K562 (cell line): ENCODE data around the gene ELAVL3. TPM values are rescaled to one million over a fixed set of nuclear protein-coding genes. Genes with fewer than 3 reads are reported as not detected.
A peak's percentile ranks its signal among the peaks of the same experiment; 100 is the strongest.

Source experiments
- ATAC-seq: fragments of 200-7000 bp; cut with Tn5 transposase; 3 replicates; pipeline ENCODE4 v1.9.1; 2020; ENCODE audit warnings: moderate library complexity
- BruUV-seq: library from RNA; stranded (reverse); fragments of 400-500 nt; replicated peaks from 2 replicates; lab custom pipeline; 2021; lab: Mats Ljungman, UMichigan
- CTCF ChIA-PET: fragments of 300-600 bp; formaldehyde crosslinking; extraction: SDS; loops from one replicate; lab custom pipeline; 2021; ENCODE audit warnings: low intra/inter-chr PET ratio; lab: Yijun Ruan, JAX
- POLR2A ChIA-PET: fragments of 300-600, 350-650 bp; sonication (Branson Sonifier 250); formaldehyde crosslinking; extraction: SDS; loops from one replicate; lab custom pipeline; 2021; ENCODE audit warnings: antibody characterized with exemption, inconsistent platforms; lab: Yijun Ruan, JAX
- DNase-seq, 4 experiments: peaks; one replicate each; pipeline versions ENCODE4 v3.0.0 to v3.0.0-alpha.2; 2011 to 2018; ENCODE audit warnings: low spot score in 3 of 4, mixed read lengths in 3 of 4; ENCODE audit errors: extremely low read depth in 1 of 4
- FAIRE-seq: peaks from 2 replicates; lab custom pipeline; 2011; peaks lifted over from hg19 to GRCh38; lab: Jason Lieb, UNC
- H2AFZ ChIP-seq: 2 replicates; pipeline ENCODE4 v1.6.0; 2011; ENCODE audit warnings: low read depth, low read length, control low read depth, inconsistent platforms
- H3K27ac ChIP-seq: fragments of 200-600 bp; 3 replicates; pipeline ENCODE4 v1.8.0; 2011; ENCODE audit warnings: low read depth, mild to moderate bottlenecking, control low read depth, inconsistent platforms, low read length, moderate library complexity, mixed read lengths; ENCODE audit errors: extremely low read depth
- H3K27me3 ChIP-seq, 2 experiments: fragments of 300-600 bp in 1 of 2; 2 replicates in 1 of 2; 3 replicates in 1 of 2; pipeline versions ENCODE4 v1.6.0 to v1.8.0; 2011; ENCODE audit warnings: inconsistent platforms in 2 of 2, low read length in 2 of 2, mild to moderate bottlenecking in 1 of 2, mixed read lengths in 1 of 2, moderate library complexity in 1 of 2; ENCODE audit not compliant: control insufficient read depth in 2 of 2, insufficient read depth in 2 of 2
- H3K36me3 ChIP-seq: fragments of 300-600 bp; 3 replicates; pipeline ENCODE4 v1.8.0; 2011; ENCODE audit warnings: mild to moderate bottlenecking, low read length, inconsistent platforms; ENCODE audit not compliant: control insufficient read depth, insufficient read depth
- H3K4me1 ChIP-seq, 2 experiments: fragments of 200-600 bp in 1 of 2; replicated peaks in 1 of 2; 2 replicates in 1 of 2; 3 replicates in 1 of 2; pipeline versions ENCODE4 v1.5.1 to v1.8.0; 2011; ENCODE audit warnings: inconsistent platforms in 2 of 2, low read length in 2 of 2, mild to moderate bottlenecking in 1 of 2, mixed read lengths in 1 of 2, moderate library complexity in 1 of 2; ENCODE audit not compliant: control insufficient read depth in 2 of 2, insufficient read depth in 2 of 2
- H3K4me2 ChIP-seq: 2 replicates; pipeline ENCODE4 v1.6.1; 2011; ENCODE audit warnings: low read length, control low read depth, inconsistent platforms, mixed read lengths; ENCODE audit not compliant: insufficient read depth
- H3K4me3 ChIP-seq: fragments of 200-600 bp; sonication (generic), shearing (Covaris generic); 2 replicates; pipeline ENCODE4 v1.5.1; 2016; ENCODE audit warnings: control low read depth, inconsistent platforms
- H3K79me2 ChIP-seq: fragments of 200-600 bp; 3 replicates; pipeline ENCODE4 v1.8.0; 2011; ENCODE audit warnings: low read length, inconsistent platforms; ENCODE audit not compliant: control insufficient read depth, insufficient read depth
- H3K9ac ChIP-seq, 2 experiments: 2 replicates each; pipeline versions ENCODE4 v1.6.0 to v1.6.1; 2011; ENCODE audit warnings: low read depth in 2 of 2, low read length in 2 of 2, control low read depth in 1 of 2, inconsistent platforms in 1 of 2, mild to moderate bottlenecking in 1 of 2, mixed read lengths in 1 of 2; ENCODE audit not compliant: insufficient read depth in 1 of 2
- H3K9me1 ChIP-seq: one replicate; pipeline ENCODE4 v1.6.0; 2011; ENCODE audit warnings: inconsistent platforms, mild to moderate bottlenecking, low read length, moderate library complexity; ENCODE audit not compliant: control insufficient read depth, insufficient read depth
- H3K9me3 ChIP-seq: replicated peaks from 2 replicates; pipeline ENCODE4 v1.5.1; 2011; ENCODE audit warnings: low read depth, low read length, inconsistent platforms; ENCODE audit not compliant: control insufficient read depth, insufficient read depth
- H4K20me1 ChIP-seq: replicated peaks from 2 replicates; pipeline ENCODE4 v1.6.1; 2011; ENCODE audit warnings: low read length, inconsistent platforms, mixed read lengths; ENCODE audit not compliant: control insufficient read depth, insufficient read depth
- FOXA3 ChIP-seq, 2 experiments: fragments of 450-650 bp in 1 of 2; sonication (generic) in 1 of 2; formaldehyde crosslinking; IDR thresholded peaks in 1 of 2; conservative IDR thresholded peaks in 1 of 2; 2 replicates each; pipeline versions ENCODE4 v1.4.0 to v1.8.0; 2020 to 2022; ENCODE audit warnings: mild to moderate bottlenecking in 2 of 2, missing genetic modification reagents in 1 of 2
- FOXP1 ChIP-seq: sonication (generic); formaldehyde crosslinking; IDR thresholded peaks from 2 replicates; pipeline ENCODE4 v1.8.0; 2022; ENCODE audit warnings: mild to moderate bottlenecking, missing genetic modification reagents
- GTF2A2 ChIP-seq: IDR thresholded peaks from 2 replicates; pipeline ENCODE4 v1.6.1; 2016; ENCODE audit warnings: mild to moderate bottlenecking, missing genetic modification characterization, missing compliant biosample characterization
- HNRNPK ChIP-seq: fragments of 200-400 bp; formaldehyde crosslinking; IDR thresholded peaks from one replicate; pipeline ENCODE4 v1.6.1; 2018; ENCODE audit warnings: mild to moderate bottlenecking, low read depth, low read length; ENCODE audit not compliant: poor library complexity, severe bottlenecking
- NR2C1 ChIP-seq, 2 experiments: fragments of 450-650 bp; IDR thresholded peaks; 2 replicates each; pipeline ENCODE4 v1.6.1; 2017; ENCODE audit warnings: mild to moderate bottlenecking in 2 of 2, antibody characterized with exemption in 1 of 2, inconsistent platforms in 1 of 2, missing compliant biosample characterization in 1 of 2, missing genetic modification characterization in 1 of 2
- ZNF584 ChIP-seq: fragments of 200-800 bp; sonication (Bioruptor generic); IDR thresholded peaks from 2 replicates; pipeline ENCODE4 v1.6.1; 2016; ENCODE audit warnings: low read depth, mild to moderate bottlenecking, missing genetic modification characterization, missing compliant biosample characterization
- WGBS: fragments of 100-300 bp; shearing (Covaris generic); methylation state at CpG from one replicate; pipeline ENCODE4 v1.1.6; 2016; ENCODE audit warnings: low coverage, mixed read lengths; ENCODE audit not compliant: insufficient coverage; ENCODE audit errors: missing lambda C conversion rate; 5-methylcytosine and 5-hydroxymethylcytosine counted together
- in situ Hi-C: fragments of 300-500 bp; cut with MboI; formaldehyde crosslinking; loops from 4 replicates; pipeline ENCODE4 v1.15.0; 2018; ENCODE audit warnings: inconsistent platforms, mixed read lengths
- intact Hi-C: fragments of 100-400 bp; cut with micrococcal nuclease; formaldehyde crosslinking; loops from 2 replicates; pipeline ENCODE4 v1.14.2; 2022
- polyA plus RNA-seq, 8 experiments: library from polyadenylated mRNA; depleted of rRNA in 4 of 8; stranded (reverse) in 5 of 8; unstranded in 3 of 8; fragments of >200 nt; fragmentation: Nextera tagmentation in 2 of 8; fragmentation: Illumina TruSeq in 1 of 8; extraction: Ambion mirVana in 2 of 8; extraction: Trizol in 1 of 8; gene quantifications; 2 replicates each; pipeline versions ENCODE4 v1.2.1 to v1.2.3, GENCODE V29; 2011 to 2014; ENCODE audit warnings: inconsistent platforms in 1 of 8, missing spikeins in 1 of 8
- total RNA-seq, 7 experiments: library from RNA; depleted of rRNA in 6 of 7; stranded (reverse); fragments of >200 nt in 6 of 7; fragmentation: Illumina TruSeq in 2 of 7; extraction: Trizol in 2 of 7; gene quantifications; 2 replicates each; pipeline versions ENCODE4 v1.2.1 to v1.2.3, GENCODE V29; 2011 to 2021; ENCODE audit warnings: low replicate concordance in 1 of 7
- TF ChIP-seq, protein P1 (sequence below): sonication (generic); formaldehyde crosslinking; IDR thresholded peaks from 2 replicates; pipeline ENCODE4 v1.8.0; 2022; ENCODE audit warnings: mild to moderate bottlenecking, missing genetic modification reagents
- TF ChIP-seq, protein P2 (sequence below): fragments of 200-600 bp; sonication (generic); IDR thresholded peaks from one replicate; pipeline ENCODE4 v1.6.1; 2012; ENCODE audit warnings: mild to moderate bottlenecking, low read depth, low read length, inconsistent platforms

ELAVL3 gene
- total and polyA plus RNA-seq, 9 of the 15 experiments (the other 6 are each of a cell fraction or from before 2014, with no cell fraction given), result not detected

GRCh38 chr19:11434703-11435056 lies 46.2 kb downstream of the ELAVL3 start:
- H4K20me1 ChIP-seq, result no peaks in the 10 kb centered on the region
- H3K9me1 ChIP-seq, result peaks cover 5% of the 10 kb centered on the region
- H3K79me2 ChIP-seq, result peaks cover 20% of the 10 kb centered on the region
- DNase-seq (no peak), FAIRE-seq (no peak), ATAC-seq (peak; percentile 10)
- peaks cover 11 to 22% of the 10 kb centered on the region in 2 experiments; a peak in 4 of 5 replicates for H3K4me1 ChIP-seq
- H3K4me2 ChIP-seq, result peak overlapping the region; percentile 92
- CTCF ChIA-PET, result interaction anchor here (0.7 kb wide), 1 partner anchor 203 kb away, joined by 3 read pairs; no protein-coding TSS in a partner anchor
- H3K4me3 ChIP-seq, result peak overlapping the region; percentile 65
- H3K9me3 ChIP-seq, result no peaks in the 10 kb centered on the region
- peak overlapping the region; percentile 19; the same call in 1 of the 3 replicates for H3K27ac ChIP-seq
- peaks cover 30% of the 10 kb centered on the region for H3K36me3 ChIP-seq
- WGBS, result under 1% methylated on average over 9 of the region's 9 CpGs
- BruUV-seq, result no TSS peak
- H2AFZ ChIP-seq, result peak overlapping the region; percentile 98
- intact Hi-C loops, result loop anchor here (1.0 to 2.0 kb wide), 2 partner anchors 50 to 60 kb away; partner anchors contain the start of genes EPOR and SWSAP1
- POLR2A ChIA-PET, result interaction anchor here (0.6 to 1.4 kb wide), 6 partner anchors 17 to 505 kb away, joined by 3 to 6 read pairs (median 3); no protein-coding TSS in a partner anchor
- in situ Hi-C loops, result loop anchor here (5.0 kb wide), 1 partner anchor 137 kb away; the partner anchor contains the start of gene TSPAN16
- H3K27me3 ChIP-seq, result no peaks in the 10 kb centered on the region
- H3K9ac ChIP-seq, result peak overlapping the region; percentile 40 to 95
- TF ChIP-seq, protein P1, sequence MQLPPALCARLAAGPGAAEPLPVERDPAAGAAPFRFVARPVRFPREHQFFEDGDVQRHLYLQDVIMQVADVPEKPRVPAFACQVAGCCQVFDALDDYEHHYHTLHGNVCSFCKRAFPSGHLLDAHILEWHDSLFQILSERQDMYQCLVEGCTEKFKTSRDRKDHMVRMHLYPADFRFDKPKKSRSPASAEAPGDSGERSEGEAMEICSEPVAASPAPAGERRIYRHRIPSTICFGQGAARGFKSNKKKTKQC, result 0 out of 2 replicates have a peak, but pooled peaks have one; percentile 41
- TF ChIP-seq FOXA3 (CRISPR knock-in tag; conservative IDR thresholded peaks at IDR 0.05 in 1 of 2, IDR thresholded peaks at IDR 0.05 in 1 of 2) (0 out of 4 replicates have a peak, but pooled peaks of 1 of the 2 experiments have one; percentile 26), ZNF584 (0 out of 2 replicates have a peak, but pooled peaks have one; percentile 4), NR2C1 (IDR thresholded peaks at IDR 0.05) (no peak), NR2C1 (tag; IDR thresholded peaks at IDR 0.05) (0 out of 2 replicates have a peak, but pooled peaks have one; percentile 27), HNRNPK (no peak), GTF2A2 (tag) (no peak), FOXP1 (CRISPR knock-in tag) (0 out of 2 replicates have a peak, but pooled peaks have one; percentile 47)
- TF ChIP-seq, protein P2, sequence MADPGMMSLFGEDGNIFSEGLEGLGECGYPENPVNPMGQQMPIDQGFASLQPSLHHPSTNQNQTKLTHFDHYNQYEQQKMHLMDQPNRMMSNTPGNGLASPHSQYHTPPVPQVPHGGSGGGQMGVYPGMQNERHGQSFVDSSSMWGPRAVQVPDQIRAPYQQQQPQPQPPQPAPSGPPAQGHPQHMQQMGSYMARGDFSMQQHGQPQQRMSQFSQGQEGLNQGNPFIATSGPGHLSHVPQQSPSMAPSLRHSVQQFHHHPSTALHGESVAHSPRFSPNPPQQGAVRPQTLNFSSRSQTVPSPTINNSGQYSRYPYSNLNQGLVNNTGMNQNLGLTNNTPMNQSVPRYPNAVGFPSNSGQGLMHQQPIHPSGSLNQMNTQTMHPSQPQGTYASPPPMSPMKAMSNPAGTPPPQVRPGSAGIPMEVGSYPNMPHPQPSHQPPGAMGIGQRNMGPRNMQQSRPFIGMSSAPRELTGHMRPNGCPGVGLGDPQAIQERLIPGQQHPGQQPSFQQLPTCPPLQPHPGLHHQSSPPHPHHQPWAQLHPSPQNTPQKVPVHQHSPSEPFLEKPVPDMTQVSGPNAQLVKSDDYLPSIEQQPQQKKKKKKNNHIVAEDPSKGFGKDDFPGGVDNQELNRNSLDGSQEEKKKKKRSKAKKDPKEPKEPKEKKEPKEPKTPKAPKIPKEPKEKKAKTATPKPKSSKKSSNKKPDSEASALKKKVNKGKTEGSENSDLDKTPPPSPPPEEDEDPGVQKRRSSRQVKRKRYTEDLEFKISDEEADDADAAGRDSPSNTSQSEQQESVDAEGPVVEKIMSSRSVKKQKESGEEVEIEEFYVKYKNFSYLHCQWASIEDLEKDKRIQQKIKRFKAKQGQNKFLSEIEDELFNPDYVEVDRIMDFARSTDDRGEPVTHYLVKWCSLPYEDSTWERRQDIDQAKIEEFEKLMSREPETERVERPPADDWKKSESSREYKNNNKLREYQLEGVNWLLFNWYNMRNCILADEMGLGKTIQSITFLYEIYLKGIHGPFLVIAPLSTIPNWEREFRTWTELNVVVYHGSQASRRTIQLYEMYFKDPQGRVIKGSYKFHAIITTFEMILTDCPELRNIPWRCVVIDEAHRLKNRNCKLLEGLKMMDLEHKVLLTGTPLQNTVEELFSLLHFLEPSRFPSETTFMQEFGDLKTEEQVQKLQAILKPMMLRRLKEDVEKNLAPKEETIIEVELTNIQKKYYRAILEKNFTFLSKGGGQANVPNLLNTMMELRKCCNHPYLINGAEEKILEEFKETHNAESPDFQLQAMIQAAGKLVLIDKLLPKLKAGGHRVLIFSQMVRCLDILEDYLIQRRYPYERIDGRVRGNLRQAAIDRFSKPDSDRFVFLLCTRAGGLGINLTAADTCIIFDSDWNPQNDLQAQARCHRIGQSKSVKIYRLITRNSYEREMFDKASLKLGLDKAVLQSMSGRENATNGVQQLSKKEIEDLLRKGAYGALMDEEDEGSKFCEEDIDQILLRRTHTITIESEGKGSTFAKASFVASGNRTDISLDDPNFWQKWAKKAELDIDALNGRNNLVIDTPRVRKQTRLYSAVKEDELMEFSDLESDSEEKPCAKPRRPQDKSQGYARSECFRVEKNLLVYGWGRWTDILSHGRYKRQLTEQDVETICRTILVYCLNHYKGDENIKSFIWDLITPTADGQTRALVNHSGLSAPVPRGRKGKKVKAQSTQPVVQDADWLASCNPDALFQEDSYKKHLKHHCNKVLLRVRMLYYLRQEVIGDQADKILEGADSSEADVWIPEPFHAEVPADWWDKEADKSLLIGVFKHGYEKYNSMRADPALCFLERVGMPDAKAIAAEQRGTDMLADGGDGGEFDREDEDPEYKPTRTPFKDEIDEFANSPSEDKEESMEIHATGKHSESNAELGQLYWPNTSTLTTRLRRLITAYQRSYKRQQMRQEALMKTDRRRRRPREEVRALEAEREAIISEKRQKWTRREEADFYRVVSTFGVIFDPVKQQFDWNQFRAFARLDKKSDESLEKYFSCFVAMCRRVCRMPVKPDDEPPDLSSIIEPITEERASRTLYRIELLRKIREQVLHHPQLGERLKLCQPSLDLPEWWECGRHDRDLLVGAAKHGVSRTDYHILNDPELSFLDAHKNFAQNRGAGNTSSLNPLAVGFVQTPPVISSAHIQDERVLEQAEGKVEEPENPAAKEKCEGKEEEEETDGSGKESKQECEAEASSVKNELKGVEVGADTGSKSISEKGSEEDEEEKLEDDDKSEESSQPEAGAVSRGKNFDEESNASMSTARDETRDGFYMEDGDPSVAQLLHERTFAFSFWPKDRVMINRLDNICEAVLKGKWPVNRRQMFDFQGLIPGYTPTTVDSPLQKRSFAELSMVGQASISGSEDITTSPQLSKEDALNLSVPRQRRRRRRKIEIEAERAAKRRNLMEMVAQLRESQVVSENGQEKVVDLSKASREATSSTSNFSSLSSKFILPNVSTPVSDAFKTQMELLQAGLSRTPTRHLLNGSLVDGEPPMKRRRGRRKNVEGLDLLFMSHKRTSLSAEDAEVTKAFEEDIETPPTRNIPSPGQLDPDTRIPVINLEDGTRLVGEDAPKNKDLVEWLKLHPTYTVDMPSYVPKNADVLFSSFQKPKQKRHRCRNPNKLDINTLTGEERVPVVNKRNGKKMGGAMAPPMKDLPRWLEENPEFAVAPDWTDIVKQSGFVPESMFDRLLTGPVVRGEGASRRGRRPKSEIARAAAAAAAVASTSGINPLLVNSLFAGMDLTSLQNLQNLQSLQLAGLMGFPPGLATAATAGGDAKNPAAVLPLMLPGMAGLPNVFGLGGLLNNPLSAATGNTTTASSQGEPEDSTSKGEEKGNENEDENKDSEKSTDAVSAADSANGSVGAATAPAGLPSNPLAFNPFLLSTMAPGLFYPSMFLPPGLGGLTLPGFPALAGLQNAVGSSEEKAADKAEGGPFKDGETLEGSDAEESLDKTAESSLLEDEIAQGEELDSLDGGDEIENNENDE, result no peak
